Endothelial cell of umbilical vein (primary cell): ENCODE data around the gene CCDC9.

Experiments used
- CTCF ChIP-seq, 2 donors: IDR thresholded peaks; 1 replicate in 1 of 2; 2 replicates in 1 of 2; pipeline ENCODE4 v1.5.1; 2011; ENCODE audit warnings: low read length in 2 of 2, mild to moderate bottlenecking in 2 of 2, moderate library complexity in 2 of 2, control low read depth in 1 of 2, inconsistent platforms in 1 of 2, low read depth in 1 of 2; ENCODE audit not compliant: insufficient read depth in 1 of 2; ENCODE audit errors: extremely low read depth in 1 of 2
- EZH2 ChIP-seq: IDR thresholded peaks from 2 replicates; pipeline ENCODE4 v1.6.1; 2012; ENCODE audit warnings: borderline replicate concordance, low read depth, mild to moderate bottlenecking, moderate library complexity, low read length, inconsistent platforms; ENCODE audit not compliant: severe bottlenecking
- MAX ChIP-seq: IDR thresholded peaks from 2 replicates; pipeline ENCODE4 v1.6.1; 2011; ENCODE audit not compliant: insufficient read depth, insufficient read length
- POLR2A ChIP-seq: IDR thresholded peaks from 2 replicates; pipeline ENCODE4 v1.6.1; 2012; ENCODE audit warnings: low read depth, mild to moderate bottlenecking, control low read depth, low read length
- POLR2AphosphoS5 ChIP-seq: IDR thresholded peaks from 2 replicates; pipeline ENCODE4 v1.6.1; 2012; ENCODE audit warnings: low read depth, mild to moderate bottlenecking, control low read depth, low read length, moderate library complexity; ENCODE audit not compliant: insufficient read depth

- TF ChIP-seq POLR2A, result no peak
- no peak for TF ChIP-seq EZH2
- no peak for TF ChIP-seq CTCF (IDR thresholded peaks at IDR 0.05; ENCODE audit: extremely low read depth in 1 of 2, insufficient read depth in 1 of 2, low read depth in 1 of 2, low read length in 2 of 2)
- TF ChIP-seq MAX, result no peak
- TF ChIP-seq POLR2AphosphoS5, result no peak
These were observed 2.7 kb downstream of the CCDC9 start for GRCh38 chr19:47258895-47259555.
